HepG2 (cell line): ENCODE measurements around the gene CST11. TPM values are rescaled to one million over a fixed set of nuclear protein-coding genes. Genes with fewer than 3 reads are reported as not detected.

ENCODE experiments used
- ATAC-seq: fragments of 200-7000 bp; cut with Tn5 transposase; 3 replicates; pipeline ENCODE4 v1.9.1; 2020; ENCODE audit warnings: mild to moderate bottlenecking, moderate library complexity
- BruUV-seq: library from RNA; stranded (reverse); fragments of 400-500 nt; replicated peaks from 2 replicates; lab custom pipeline; 2021; lab: Mats Ljungman, UMichigan
- CTCF ChIA-PET: fragments of 300-600 bp; formaldehyde crosslinking; extraction: SDS; loops from one replicate; lab custom pipeline; 2021; ENCODE audit warnings: low total read pairs, inconsistent platforms, low intra/inter-chr PET ratio; lab: Yijun Ruan, JAX
- POLR2A ChIA-PET: fragments of 350-600 bp; sonication (Branson Sonifier 250); formaldehyde crosslinking; loops from one replicate; lab custom pipeline; 2020; ENCODE audit warnings: antibody characterized with exemption, inconsistent platforms; lab: Yijun Ruan, JAX
- DNase-seq: peaks from one replicate; pipeline ENCODE4 v3.0.0-alpha.2; 2015; ENCODE audit warnings: low spot score
- FAIRE-seq: peaks from 3 replicates; lab custom pipeline; 2011; peaks lifted over from hg19 to GRCh38; lab: Jason Lieb, UNC
- H2AFZ ChIP-seq: one replicate; pipeline ENCODE4 v1.6.1; 2011; ENCODE audit warnings: low read length, inconsistent platforms
- H3K27ac ChIP-seq: fragments of 300-600 bp; 3 replicates; pipeline ENCODE4 v1.8.0; 2011; ENCODE audit warnings: mixed run types, mild to moderate bottlenecking, mixed read lengths, low read length, inconsistent platforms; ENCODE audit not compliant: insufficient read depth; ENCODE audit errors: extremely low read length
- H3K27me3 ChIP-seq, 2 experiments: fragments of 200-600 bp in 1 of 2; 2 replicates in 1 of 2; 3 replicates in 1 of 2; pipeline versions ENCODE4 v1.6.0 to v1.8.0; 2011; ENCODE audit warnings: low read length in 2 of 2, mild to moderate bottlenecking in 2 of 2, moderate library complexity in 2 of 2, inconsistent platforms in 1 of 2; ENCODE audit not compliant: insufficient read depth in 2 of 2, control insufficient read depth in 1 of 2
- H3K36me3 ChIP-seq, 2 experiments: fragments of 200-600 bp in 1 of 2; replicated peaks in 1 of 2; 2 replicates in 1 of 2; 3 replicates in 1 of 2; pipeline versions ENCODE4 v1.5.1 to v1.8.0; 2011; ENCODE audit warnings: low read length in 2 of 2, inconsistent platforms in 1 of 2; ENCODE audit not compliant: insufficient read depth in 2 of 2, control insufficient read depth in 1 of 2
- H3K4me1 ChIP-seq: 2 replicates; pipeline ENCODE4 v1.5.1; 2012; ENCODE audit warnings: low read length, inconsistent platforms; ENCODE audit not compliant: insufficient read depth
- H3K4me2 ChIP-seq: 2 replicates; pipeline ENCODE4 v1.6.0; 2011; ENCODE audit warnings: low read depth, low read length, inconsistent platforms
- H3K4me3 ChIP-seq, 3 experiments: fragments of 200-600 bp in 1 of 3; sonication (generic), shearing (Covaris generic) in 1 of 3; replicated peaks in 1 of 3; 2 replicates each; pipeline ENCODE4 v1.5.1; 2011 to 2016; ENCODE audit warnings: low read length in 3 of 3, inconsistent platforms in 2 of 3, low read depth in 2 of 3, mild to moderate bottlenecking in 2 of 3, control low read depth in 1 of 3, mixed read lengths in 1 of 3; ENCODE audit not compliant: insufficient read depth in 1 of 3
- H3K79me2 ChIP-seq: one replicate; pipeline ENCODE4 v1.6.1; 2011; ENCODE audit warnings: low read length, inconsistent platforms; ENCODE audit not compliant: insufficient read depth
- H3K9ac ChIP-seq: 2 replicates; pipeline ENCODE4 v1.6.0; 2011; ENCODE audit warnings: mild to moderate bottlenecking, low read depth, low read length, inconsistent platforms; ENCODE audit not compliant: insufficient read depth
- H3K9me3 ChIP-seq: 2 replicates; pipeline ENCODE4 v1.5.1; 2012; ENCODE audit warnings: mild to moderate bottlenecking, low read length
- H4K20me1 ChIP-seq: 2 replicates; pipeline ENCODE4 v1.6.0; 2011; ENCODE audit warnings: inconsistent platforms, mild to moderate bottlenecking, low read length, moderate library complexity; ENCODE audit not compliant: insufficient read depth
- ATF7 ChIP-seq, 2 experiments: fragments of 450-650 bp in 1 of 2; sonication (generic) in 1 of 2; formaldehyde crosslinking in 1 of 2; IDR thresholded peaks; 2 replicates each; pipeline versions ENCODE4 v1.4.0 to v1.6.1; 2016 to 2020; ENCODE audit warnings: antibody characterized with exemption in 1 of 2, mild to moderate bottlenecking in 1 of 2, missing genetic modification reagents in 1 of 2
- HNRNPUL1 ChIP-seq: fragments of 200-400 bp; formaldehyde crosslinking; IDR thresholded peaks from 2 replicates; pipeline ENCODE4 v1.6.1; 2017; ENCODE audit warnings: low read depth, mild to moderate bottlenecking, low read length, moderate library complexity
- KDM2A ChIP-seq: sonication (generic); formaldehyde crosslinking; IDR thresholded peaks from 2 replicates; pipeline ENCODE4 v1.4.0; 2020; ENCODE audit warnings: low read depth, missing genetic modification reagents, borderline replicate concordance
- NR2F2 ChIP-seq: IDR thresholded peaks from 2 replicates; pipeline ENCODE4 v1.6.1; 2012; ENCODE audit warnings: low read depth, inconsistent platforms, borderline replicate concordance
- RFX3 ChIP-seq: IDR thresholded peaks from 2 replicates; pipeline ENCODE4 v1.6.1; 2016; ENCODE audit warnings: missing biosample characterization, missing genetic modification reagents
- ZNF770 ChIP-seq: sonication (generic); formaldehyde crosslinking; IDR thresholded peaks from 2 replicates; pipeline ENCODE4 v1.5.0; 2020; ENCODE audit warnings: mild to moderate bottlenecking, missing genetic modification reagents
- WGBS: methylation state at CpG from one replicate; pipeline ENCODE4 v1.1.6; 2017; ENCODE audit warnings: low lambda C conversion rate; 5-methylcytosine and 5-hydroxymethylcytosine counted together
- in situ Hi-C: cut with HindIII; loops from 2 replicates; pipeline ENCODE4 v1.10.0; 2017; ENCODE audit warnings: low pct_unique_long_range_greater_than_20kb; ENCODE audit not compliant: extremely low pct_ligation_motif_present
- intact Hi-C: fragments of 100-400 bp; cut with micrococcal nuclease; formaldehyde crosslinking; loops from one replicate; pipeline ENCODE4 v1.10.0; 2022; ENCODE audit not compliant: unreplicated experiment
- polyA plus RNA-seq, 8 experiments: library from polyadenylated mRNA; depleted of rRNA in 3 of 8; stranded (reverse) in 7 of 8; unstranded in 1 of 8; fragments of >200 nt; fragmentation: Illumina TruSeq in 4 of 8; extraction: Trizol in 4 of 8; gene quantifications; 2 replicates each; pipeline versions ENCODE4 v1.2.1 to v1.2.3, GENCODE V29; 2011 to 2016; ENCODE audit warnings: low read depth in 4 of 8, missing spikeins in 1 of 8, mixed read lengths in 1 of 8; ENCODE audit not compliant: insufficient read depth in 1 of 8
- total RNA-seq, 5 experiments: library from RNA; depleted of rRNA; stranded (reverse); fragments of >200 nt; fragmentation: Illumina TruSeq; extraction: Trizol; gene quantifications; 2 replicates each; pipeline ENCODE4 v1.2.3, GENCODE V29; 2016; ENCODE audit warnings: low read depth in 1 of 5
- TF ChIP-seq, protein P1 (sequence below): sonication (generic); formaldehyde crosslinking; IDR thresholded peaks from 2 replicates; pipeline ENCODE4 v1.5.0; 2020; ENCODE audit warnings: missing genetic modification reagents
- TF ChIP-seq, protein P2 (sequence below): sonication (generic); formaldehyde crosslinking; IDR thresholded peaks from 2 replicates; pipeline ENCODE4 v1.4.0; 2020; ENCODE audit warnings: missing genetic modification reagents
- TF ChIP-seq, protein P3 (sequence below): sonication (generic); formaldehyde crosslinking; IDR thresholded peaks from 2 replicates; pipeline ENCODE4 v1.5.0; 2020; ENCODE audit warnings: mild to moderate bottlenecking, missing genetic modification reagents

CST11 gene
- total and polyA plus RNA-seq, 2 of the 13 experiments (the other 11 are each of a cell fraction or from before 2014, with no cell fraction given): not detected

GRCh38 chr20:23449421-23449820, 3.3 kb downstream of the CST11 start:
- no peaks in the 10 kb centered on the region for H3K36me3 ChIP-seq
- no peaks in the 10 kb centered on the region for H3K9me3 ChIP-seq
- peaks cover 12% of the 10 kb centered on the region for H3K4me1 ChIP-seq
- 8% methylated on average over 3 of the region's 3 CpGs for WGBS
- H3K79me2 ChIP-seq: no peaks in the 10 kb centered on the region
- intact Hi-C loops: no loop called here
- H3K27ac ChIP-seq: no peak overlapping the region
- H3K4me3 ChIP-seq: no peak overlapping the region
- no peak overlapping the region for H3K9ac ChIP-seq
- BruUV-seq: no TSS peak
- in situ Hi-C loops: no loop called here
- H2AFZ ChIP-seq: no peak overlapping the region
- POLR2A ChIA-PET: no interaction called here
- H3K4me2 ChIP-seq: no peak overlapping the region
- H4K20me1 ChIP-seq: no peaks in the 10 kb centered on the region
- ATAC-seq (no peak), FAIRE-seq (no peak), DNase-seq (no peak)
- TF ChIP-seq ATF7 (IDR thresholded peaks at IDR 0.05) (peak; percentile 38; the same call in 1 of the 2 replicates), ATF7 (CRISPR knock-in tag; IDR thresholded peaks at IDR 0.05) (no peak), KDM2A (CRISPR knock-in tag) (no peak)
- TF ChIP-seq, all 625 proteins: peak for 1
- peaks cover 2 to 42% of the 10 kb centered on the region in 2 experiments; a peak in 3 of 5 replicates for H3K27me3 ChIP-seq
- CTCF ChIA-PET: no interaction called here

GRCh38 chr20:23448167-23448566, 4.5 kb downstream of the CST11 start:
- Histone ChIP-seq H3K4me2 (no peak overlapping the region), H4K20me1 (no peaks in the 10 kb centered on the region), H3K4me3 (no peak overlapping the region), H3K27ac (no peak overlapping the region), H3K27me3 (peaks cover 2 to 41% of the 10 kb centered on the region in 2 experiments; a peak in 3 of 5 replicates), H3K4me1 (peaks cover 12% of the 10 kb centered on the region), H3K9me3 (no peaks in the 10 kb centered on the region), H3K79me2 (no peaks in the 10 kb centered on the region), H2AFZ (no peak overlapping the region), H3K9ac (no peak overlapping the region), H3K36me3 (no peaks in the 10 kb centered on the region)
- WGBS: 48% methylated on average over 5 of the region's 5 CpGs
- BruUV-seq: no TSS peak
- POLR2A ChIA-PET: interaction anchor here (1.5 kb wide), 1 partner anchor 97 kb away, joined by 3 read pairs; the partner anchor contains the start of gene NXT1
- ATAC-seq (no peak), DNase-seq (no peak), FAIRE-seq (no peak)
- intact Hi-C loops: no loop called here
- CTCF ChIA-PET: no interaction called here
- in situ Hi-C loops: no loop called here
- TF ChIP-seq, protein P1, sequence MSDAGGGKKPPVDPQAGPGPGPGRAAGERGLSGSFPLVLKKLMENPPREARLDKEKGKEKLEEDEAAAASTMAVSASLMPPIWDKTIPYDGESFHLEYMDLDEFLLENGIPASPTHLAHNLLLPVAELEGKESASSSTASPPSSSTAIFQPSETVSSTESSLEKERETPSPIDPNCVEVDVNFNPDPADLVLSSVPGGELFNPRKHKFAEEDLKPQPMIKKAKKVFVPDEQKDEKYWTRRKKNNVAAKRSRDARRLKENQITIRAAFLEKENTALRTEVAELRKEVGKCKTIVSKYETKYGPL: no peak
- TF ChIP-seq RFX3 (CRISPR knock-in tag) (no peak), ZNF770 (no peak), HNRNPUL1 (no peak), NR2F2 (no peak)
- TF ChIP-seq, protein P2, sequence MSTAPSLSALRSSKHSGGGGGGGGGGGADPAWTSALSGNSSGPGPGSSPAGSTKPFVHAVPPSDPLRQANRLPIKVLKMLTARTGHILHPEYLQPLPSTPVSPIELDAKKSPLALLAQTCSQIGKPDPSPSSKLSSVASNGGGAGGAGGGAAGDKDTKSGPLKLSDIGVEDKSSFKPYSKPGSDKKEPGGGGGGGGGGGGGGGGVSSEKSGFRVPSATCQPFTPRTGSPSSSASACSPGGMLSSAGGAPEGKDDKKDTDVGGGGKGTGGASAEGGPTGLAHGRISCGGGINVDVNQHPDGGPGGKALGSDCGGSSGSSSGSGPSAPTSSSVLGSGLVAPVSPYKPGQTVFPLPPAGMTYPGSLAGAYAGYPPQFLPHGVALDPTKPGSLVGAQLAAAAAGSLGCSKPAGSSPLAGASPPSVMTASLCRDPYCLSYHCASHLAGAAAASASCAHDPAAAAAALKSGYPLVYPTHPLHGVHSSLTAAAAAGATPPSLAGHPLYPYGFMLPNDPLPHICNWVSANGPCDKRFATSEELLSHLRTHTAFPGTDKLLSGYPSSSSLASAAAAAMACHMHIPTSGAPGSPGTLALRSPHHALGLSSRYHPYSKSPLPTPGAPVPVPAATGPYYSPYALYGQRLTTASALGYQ (CRISPR knock-in tag): no peak
- TF ChIP-seq, protein P3, sequence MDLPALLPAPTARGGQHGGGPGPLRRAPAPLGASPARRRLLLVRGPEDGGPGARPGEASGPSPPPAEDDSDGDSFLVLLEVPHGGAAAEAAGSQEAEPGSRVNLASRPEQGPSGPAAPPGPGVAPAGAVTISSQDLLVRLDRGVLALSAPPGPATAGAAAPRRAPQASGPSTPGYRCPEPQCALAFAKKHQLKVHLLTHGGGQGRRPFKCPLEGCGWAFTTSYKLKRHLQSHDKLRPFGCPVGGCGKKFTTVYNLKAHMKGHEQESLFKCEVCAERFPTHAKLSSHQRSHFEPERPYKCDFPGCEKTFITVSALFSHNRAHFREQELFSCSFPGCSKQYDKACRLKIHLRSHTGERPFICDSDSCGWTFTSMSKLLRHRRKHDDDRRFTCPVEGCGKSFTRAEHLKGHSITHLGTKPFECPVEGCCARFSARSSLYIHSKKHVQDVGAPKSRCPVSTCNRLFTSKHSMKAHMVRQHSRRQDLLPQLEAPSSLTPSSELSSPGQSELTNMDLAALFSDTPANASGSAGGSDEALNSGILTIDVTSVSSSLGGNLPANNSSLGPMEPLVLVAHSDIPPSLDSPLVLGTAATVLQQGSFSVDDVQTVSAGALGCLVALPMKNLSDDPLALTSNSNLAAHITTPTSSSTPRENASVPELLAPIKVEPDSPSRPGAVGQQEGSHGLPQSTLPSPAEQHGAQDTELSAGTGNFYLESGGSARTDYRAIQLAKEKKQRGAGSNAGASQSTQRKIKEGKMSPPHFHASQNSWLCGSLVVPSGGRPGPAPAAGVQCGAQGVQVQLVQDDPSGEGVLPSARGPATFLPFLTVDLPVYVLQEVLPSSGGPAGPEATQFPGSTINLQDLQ (CRISPR knock-in tag): no peak
